Thyroid gland (tissue), 4 donors: ENCODE data around the gene PLBD1. TPM values are rescaled to one million over a fixed set of nuclear protein-coding genes. Genes with fewer than 3 reads are reported as not detected.

Experiments
- DNase-seq, 2 donors: peaks; one replicate each; pipeline ENCODE4 v3.0.0-alpha.2; 2019
- H3K27ac ChIP-seq, 3 donors: fragments of 200-600 bp; sonication (generic); 1 replicate in 2 of 3; 2 replicates in 1 of 3; pipeline ENCODE4 v1.5.1; 2016 to 2019; ENCODE audit warnings: mild to moderate bottlenecking in 1 of 3, moderate library complexity in 1 of 3
- H3K27me3 ChIP-seq: fragments of 200-600 bp; sonication (generic); one replicate; pipeline ENCODE4 v1.5.1; 2019
- H3K36me3 ChIP-seq, 2 donors: fragments of 200-600 bp; sonication (generic); one replicate each; pipeline ENCODE4 v1.5.1; 2016 to 2019
- H3K4me1 ChIP-seq, 2 donors: fragments of 200-600 bp; sonication (generic); one replicate each; pipeline ENCODE4 v1.5.1; 2017 to 2019
- H3K4me3 ChIP-seq, 3 donors: fragments of 200-600 bp; sonication (generic); replicated peaks in 1 of 3; 1 replicate in 2 of 3; 2 replicates in 1 of 3; pipeline ENCODE4 v1.5.1; 2016; ENCODE audit warnings: mild to moderate bottlenecking in 1 of 3
- H3K9me3 ChIP-seq: fragments of 200-600 bp; sonication (generic); one replicate; pipeline ENCODE4 v1.5.1; 2017
- CTCF ChIP-seq, 6 experiments: fragments of 200-600 bp in 3 of 6; fragments of 450-650 bp in 3 of 6; sonication (generic) in 3 of 6; IDR thresholded peaks; one replicate each; pipeline ENCODE4 v1.5.1; 2016 to 2019; ENCODE audit warnings: antibody characterized with exemption in 6 of 6, mild to moderate bottlenecking in 2 of 6, inconsistent platforms in 1 of 6, moderate library complexity in 1 of 6
- POLR2A ChIP-seq, 2 donors: fragments of 450-650 bp; IDR thresholded peaks; one replicate each; pipeline ENCODE4 v1.6.1; 2017; ENCODE audit warnings: antibody characterized with exemption in 2 of 2, mild to moderate bottlenecking in 2 of 2, moderate library complexity in 1 of 2
- WGBS, 2 donors: methylation state at CpG; one replicate each; pipeline ENCODE4 v1.1.5; 2017; 5-methylcytosine and 5-hydroxymethylcytosine counted together
- intact Hi-C: fragments of 100-400 bp; cut with DNase I; formaldehyde crosslinking; loops from one replicate; pipeline ENCODE4 v1.15.1; 2023
- total RNA-seq, 4 donors: library from RNA; depleted of rRNA; stranded (reverse); fragments of >200 nt; gene quantifications; one replicate each; pipeline ENCODE4 v1.2.3, GENCODE V29; 2016

Gene PLBD1
- total RNA-seq, 4 donors from 2014 or later = 5.1 to 14.5 (median 10.6) TPM

- H3K9me3 ChIP-seq = no peaks in the 10 kb centered on the region
- TF ChIP-seq CTCF (IDR thresholded peaks at IDR 0.05) = no peak
- WGBS, 2 donors = 94 to 98% methylated on average over 3 of the region's 3 CpGs
- DNase-seq = no peak
- no peaks in the 10 kb centered on the region for H3K27me3 ChIP-seq
- H3K36me3 ChIP-seq = no peaks in the 10 kb centered on the region
- intact Hi-C loops = no loop called here
- no peak overlapping the region for H3K27ac ChIP-seq
- no peak overlapping the region for H3K4me3 ChIP-seq
- peaks cover 4 to 6% of the 10 kb centered on the region in 2 donors for H3K4me1 ChIP-seq
Observed at GRCh38 chr12:14571779-14572178, 4.1 kb upstream of the PLBD1 start.

- TF ChIP-seq POLR2A (IDR thresholded peaks at IDR 0.05) (no peak), CTCF (IDR thresholded peaks at IDR 0.05) (no peak)
- no peak overlapping the region for H3K4me3 ChIP-seq
- H3K36me3 ChIP-seq = no peaks in the 10 kb centered on the region
- H3K4me1 ChIP-seq = peaks cover 4 to 6% of the 10 kb centered on the region in 2 donors
- H3K9me3 ChIP-seq = no peaks in the 10 kb centered on the region
- no peaks in the 10 kb centered on the region for H3K27me3 ChIP-seq
- DNase-seq = no peak
- intact Hi-C loops = no loop called here
- 97 to 100% methylated on average over 1 of the region's 1 CpG for WGBS, 2 donors
- H3K27ac ChIP-seq = no peak overlapping the region
Observed at GRCh38 chr12:14570231-14570630, 2.5 kb upstream of the PLBD1 start.

- DNase-seq = no peak
- intact Hi-C loops = no loop called here
- H3K9me3 ChIP-seq = no peaks in the 10 kb centered on the region
- WGBS, 2 donors = 77 to 89% methylated on average over 2 of the region's 2 CpGs
- H3K36me3 ChIP-seq = no peaks in the 10 kb centered on the region
- peaks cover 4 to 6% of the 10 kb centered on the region in 2 donors for H3K4me1 ChIP-seq
- no peak for TF ChIP-seq POLR2A (IDR thresholded peaks at IDR 0.05)
- H3K27ac ChIP-seq = no peak overlapping the region
- H3K27me3 ChIP-seq = no peaks in the 10 kb centered on the region
- no peak overlapping the region for H3K4me3 ChIP-seq
Observed at GRCh38 chr12:14564336-14564959, 3.2 kb downstream of the PLBD1 start.

GRCh38 chr12:14563046-14563445, 4.6 kb downstream of the PLBD1 start:
- TF ChIP-seq POLR2A (IDR thresholded peaks at IDR 0.05) (no peak), CTCF (IDR thresholded peaks at IDR 0.05) (no peak)
- peaks cover 3 to 4% of the 10 kb centered on the region in 2 donors for H3K4me1 ChIP-seq
- H3K36me3 ChIP-seq = no peaks in the 10 kb centered on the region
- H3K27ac ChIP-seq = no peak overlapping the region
- WGBS, 2 donors = 76 to 81% methylated on average over 4 of the region's 4 CpGs
- DNase-seq = no peak
- no peak overlapping the region for H3K4me3 ChIP-seq
- H3K9me3 ChIP-seq = no peaks in the 10 kb centered on the region
- H3K27me3 ChIP-seq = no peaks in the 10 kb centered on the region
- intact Hi-C loops = no loop called here

GRCh38 chr12:14562279-14562678, 5.4 kb downstream of the PLBD1 start:
- no peak for DNase-seq

GRCh38 chr12:14561677-14562238, 5.9 kb downstream of the PLBD1 start:
- Histone ChIP-seq H3K27me3 (no peaks in the 10 kb centered on the region), H3K4me1 (no peaks in the 10 kb centered on the region), H3K36me3 (no peaks in the 10 kb centered on the region), H3K27ac (no peak overlapping the region), H3K9me3 (no peaks in the 10 kb centered on the region), H3K4me3 (no peak overlapping the region)
- TF ChIP-seq POLR2A (IDR thresholded peaks at IDR 0.05) = no peak
- no peak for TF ChIP-seq CTCF (IDR thresholded peaks at IDR 0.05)
- DNase-seq = no peak
- intact Hi-C loops = no loop called here
- WGBS, 2 donors = 94 to 98% methylated on average over 9 of the region's 9 CpGs

More at GRCh38 chr12:14562279-14562678, 5.4 kb downstream of the PLBD1 start:
- intact Hi-C loops = no loop called here
- Histone ChIP-seq H3K36me3 (no peaks in the 10 kb centered on the region), H3K27me3 (no peaks in the 10 kb centered on the region), H3K27ac (no peak overlapping the region), H3K9me3 (no peaks in the 10 kb centered on the region), H3K4me1 (no peaks in the 10 kb centered on the region), H3K4me3 (no peak overlapping the region)
- TF ChIP-seq POLR2A (IDR thresholded peaks at IDR 0.05) = no peak
- WGBS, 2 donors = 93 to 97% methylated on average over 6 of the region's 6 CpGs
